WI38 (cell line): ENCODE measurements around the gene SOHLH1.

Experiments
- H3K4me3 ChIP-seq: 2 replicates; pipeline ENCODE4 v1.5.1; 2011; ENCODE audit warnings: low read depth, mild to moderate bottlenecking, control low read depth, low read length
- TF ChIP-seq, protein P1 (sequence below): IDR thresholded peaks from 2 replicates; pipeline ENCODE4 v1.5.1; 2012; ENCODE audit warnings: low read depth, mild to moderate bottlenecking, control low read depth, low read length

SOHLH1 gene

GRCh38 chr9:135695642-135696041 lies 3.6 kb downstream of the SOHLH1 start:
- TF ChIP-seq, protein P1, sequence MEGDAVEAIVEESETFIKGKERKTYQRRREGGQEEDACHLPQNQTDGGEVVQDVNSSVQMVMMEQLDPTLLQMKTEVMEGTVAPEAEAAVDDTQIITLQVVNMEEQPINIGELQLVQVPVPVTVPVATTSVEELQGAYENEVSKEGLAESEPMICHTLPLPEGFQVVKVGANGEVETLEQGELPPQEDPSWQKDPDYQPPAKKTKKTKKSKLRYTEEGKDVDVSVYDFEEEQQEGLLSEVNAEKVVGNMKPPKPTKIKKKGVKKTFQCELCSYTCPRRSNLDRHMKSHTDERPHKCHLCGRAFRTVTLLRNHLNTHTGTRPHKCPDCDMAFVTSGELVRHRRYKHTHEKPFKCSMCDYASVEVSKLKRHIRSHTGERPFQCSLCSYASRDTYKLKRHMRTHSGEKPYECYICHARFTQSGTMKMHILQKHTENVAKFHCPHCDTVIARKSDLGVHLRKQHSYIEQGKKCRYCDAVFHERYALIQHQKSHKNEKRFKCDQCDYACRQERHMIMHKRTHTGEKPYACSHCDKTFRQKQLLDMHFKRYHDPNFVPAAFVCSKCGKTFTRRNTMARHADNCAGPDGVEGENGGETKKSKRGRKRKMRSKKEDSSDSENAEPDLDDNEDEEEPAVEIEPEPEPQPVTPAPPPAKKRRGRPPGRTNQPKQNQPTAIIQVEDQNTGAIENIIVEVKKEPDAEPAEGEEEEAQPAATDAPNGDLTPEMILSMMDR: no peak
- H3K4me3 ChIP-seq: no peak overlapping the region

DNA sequence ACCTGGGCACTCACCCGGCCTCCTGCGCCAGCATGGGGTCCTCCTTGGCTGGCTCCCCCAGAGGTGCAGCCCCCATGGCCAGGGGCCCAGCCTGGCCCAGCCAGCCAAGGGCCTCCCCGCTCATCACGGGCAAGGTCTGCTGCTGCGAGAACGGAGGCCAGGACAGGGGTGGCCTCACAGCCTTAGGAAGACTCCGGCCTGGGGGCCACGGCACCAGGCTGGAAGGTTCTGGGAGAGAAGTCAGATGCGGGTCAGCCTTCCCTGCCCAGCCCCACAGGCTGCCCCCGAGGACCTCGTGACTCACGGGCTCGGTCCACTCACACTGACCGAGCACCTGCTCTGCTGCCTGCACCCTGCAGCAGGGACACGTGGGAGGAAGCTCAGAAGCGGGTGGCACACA lies 4.2 kb downstream of the SOHLH1 start:
- TF ChIP-seq, protein P1: no peak
- H3K4me3 ChIP-seq: no peak overlapping the region

DNA sequence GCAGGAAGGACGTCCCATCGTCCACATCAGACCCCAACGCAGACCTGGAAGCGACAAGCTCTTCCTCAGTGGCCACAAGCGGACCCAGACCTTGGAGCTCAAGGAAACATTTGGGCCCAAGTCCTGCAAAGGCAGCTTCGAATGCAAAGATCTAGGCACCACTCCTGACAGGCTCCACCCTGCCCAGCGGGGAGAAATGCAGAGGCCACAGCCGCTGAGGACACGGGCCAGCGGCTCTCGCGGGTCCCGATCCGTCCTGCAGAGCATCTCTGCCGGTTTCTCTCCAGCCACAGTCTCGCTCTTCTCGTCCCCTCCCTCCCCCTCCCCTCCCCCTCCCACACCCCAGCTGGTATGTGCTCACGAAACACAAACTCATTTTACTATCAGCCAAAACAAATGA lies 4.9 kb downstream of the SOHLH1 start:
- H3K4me3 ChIP-seq: no peak overlapping the region
- TF ChIP-seq, protein P1: no peak

GRCh38 chr9:135693771-135694170 lies 5.5 kb downstream of the SOHLH1 start:
- TF ChIP-seq, protein P1: no peak
- H3K4me3 ChIP-seq: no peak overlapping the region

DNA sequence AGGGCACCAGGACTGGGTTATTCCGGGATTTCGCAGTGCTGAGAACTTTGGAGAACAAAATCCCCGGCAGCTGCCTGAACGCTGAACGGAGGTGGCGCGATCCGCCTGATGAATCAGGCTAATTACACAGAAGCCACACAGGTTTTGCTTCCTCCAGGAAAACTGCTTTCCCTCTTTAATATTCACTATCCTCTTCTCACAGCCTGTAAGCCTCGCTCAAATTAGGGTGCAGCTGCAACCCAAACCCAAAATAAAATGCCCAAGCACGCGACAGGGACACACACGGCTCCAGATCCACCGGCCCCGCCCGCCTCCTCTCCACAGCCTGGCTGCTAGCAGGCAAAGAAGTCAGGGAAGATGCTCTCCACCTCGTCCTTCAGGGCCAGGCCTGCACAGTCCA lies 6.0 kb downstream of the SOHLH1 start:
- no peak overlapping the region for H3K4me3 ChIP-seq
- TF ChIP-seq, protein P1: no peak

DNA sequence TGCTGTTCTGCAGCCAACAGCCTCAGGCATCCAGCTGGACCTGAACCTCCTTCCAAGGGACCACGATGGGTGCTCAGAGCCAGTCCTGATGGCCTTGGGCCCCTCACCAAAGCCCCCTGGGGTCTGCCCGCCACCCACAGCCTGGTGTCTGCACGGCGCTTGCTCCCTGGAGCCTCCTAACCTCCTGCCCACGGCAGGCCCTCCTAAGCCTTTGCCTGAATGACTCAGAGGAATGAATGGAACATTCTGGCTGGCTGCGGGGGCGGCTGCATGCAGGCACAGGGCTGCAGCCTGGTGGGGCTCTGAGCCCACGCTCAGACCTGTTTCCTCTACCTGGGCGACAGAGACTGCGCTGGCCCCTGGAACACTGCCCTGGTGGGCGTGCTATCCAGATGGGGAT lies 6.9 kb downstream of the SOHLH1 start:
- H3K4me3 ChIP-seq: no peak overlapping the region
- TF ChIP-seq, protein P1: no peak

DNA sequence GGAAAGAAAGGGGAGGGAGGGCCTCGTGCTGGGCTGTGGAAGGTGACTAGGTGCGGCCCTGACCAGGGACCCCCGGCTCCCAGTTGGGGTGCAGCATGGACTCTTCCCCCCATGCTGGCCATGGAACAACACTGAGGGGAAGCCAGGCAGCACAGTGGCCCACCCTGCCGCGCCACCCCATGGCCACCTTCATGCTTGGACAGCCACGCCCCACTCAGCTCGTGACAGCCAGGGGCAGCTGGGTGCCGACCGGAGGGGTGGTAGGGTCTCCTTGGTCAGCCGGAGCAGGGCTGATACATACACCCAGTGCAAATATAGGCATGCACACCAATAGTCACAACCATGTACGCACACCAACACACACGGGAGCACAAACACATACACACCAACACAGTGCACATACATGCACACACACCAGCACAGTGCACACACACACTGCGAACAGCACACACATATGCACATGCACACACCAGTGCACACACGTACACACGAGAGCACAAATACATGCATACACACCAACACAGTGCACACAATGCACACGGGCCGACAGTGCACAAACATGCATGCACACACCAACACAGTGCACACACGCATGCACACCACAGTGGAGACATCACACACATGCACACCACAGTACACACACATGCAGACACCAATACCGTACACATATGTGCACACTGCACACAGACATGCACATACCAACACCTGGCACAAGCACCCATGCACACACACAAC lies 8.3 kb downstream of the SOHLH1 start:
- TF ChIP-seq, protein P1: no peak
- no peak overlapping the region for H3K4me3 ChIP-seq
